Activated naive CD4-positive, alpha-beta T cell (primary cell): ENCODE measurements around the gene MYO3B.
"Not testable (repeated sequence)": the region's sequence is repeated elsewhere in the genome, so short reads cannot be mapped to it uniquely, and the experiment has no call there.

ENCODE experiments used
- DNase-seq, 4 experiments: peaks; one replicate each; lab custom pipeline; 2025; lab: John Stamatoyannopoulos, UW

The MYO3B gene

DNA sequence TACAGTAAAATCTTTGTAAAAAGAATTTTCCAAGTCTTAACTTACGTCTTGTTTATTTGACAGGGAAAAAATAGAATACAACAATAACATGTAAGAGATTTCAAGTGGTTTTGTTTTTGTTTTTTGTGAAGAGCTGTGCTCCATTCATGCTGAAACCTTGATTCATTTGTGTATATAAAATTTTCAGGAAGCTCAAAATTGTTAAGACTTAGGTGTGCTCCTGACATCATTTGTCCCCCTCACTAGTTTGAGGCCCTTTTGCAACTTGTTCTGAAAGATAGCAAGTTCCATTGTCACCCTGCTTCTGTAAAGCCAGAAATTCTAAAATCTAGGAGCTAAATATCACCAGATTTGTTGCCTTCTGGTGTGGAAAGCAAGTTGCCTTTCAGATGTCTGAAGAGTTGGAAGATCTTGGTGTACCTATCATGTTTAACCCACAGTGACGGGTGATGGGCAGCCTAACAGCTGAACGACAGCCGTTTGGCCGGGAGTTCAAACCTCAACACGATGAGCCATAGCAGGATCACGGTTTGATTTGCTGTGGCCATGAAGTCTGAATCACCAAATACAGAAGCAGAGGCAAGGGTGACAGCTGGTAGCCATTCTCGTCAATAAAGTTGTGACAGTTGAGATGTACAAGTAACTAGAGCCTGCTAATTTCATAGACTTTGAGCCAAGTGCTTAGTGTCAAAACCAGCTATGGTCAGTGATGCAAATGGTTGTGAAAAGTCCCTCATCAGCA, 331.7 kb downstream of the MYO3B start:
- no peak for DNase-seq

DNA sequence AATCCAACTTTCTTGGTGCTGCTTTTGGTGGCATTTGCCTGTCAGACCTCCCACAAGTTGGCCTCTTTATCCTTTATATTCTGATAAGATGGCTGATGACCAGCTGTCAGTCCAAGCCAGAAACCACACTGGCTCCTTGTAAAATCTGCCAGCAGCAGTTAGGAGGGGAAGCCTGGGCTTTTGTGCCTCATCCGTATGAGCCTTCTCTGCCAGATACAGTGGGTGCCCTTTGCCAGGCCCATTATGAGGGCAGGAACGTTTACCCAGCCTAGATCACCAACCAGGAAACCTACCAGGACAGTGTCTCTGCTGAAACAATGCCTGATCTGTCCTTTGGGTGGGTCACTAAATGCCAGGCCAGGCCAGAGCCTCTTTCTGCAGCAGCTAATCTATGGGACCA, 334.3 kb downstream of the MYO3B start:
- DNase-seq, result no peak

DNA sequence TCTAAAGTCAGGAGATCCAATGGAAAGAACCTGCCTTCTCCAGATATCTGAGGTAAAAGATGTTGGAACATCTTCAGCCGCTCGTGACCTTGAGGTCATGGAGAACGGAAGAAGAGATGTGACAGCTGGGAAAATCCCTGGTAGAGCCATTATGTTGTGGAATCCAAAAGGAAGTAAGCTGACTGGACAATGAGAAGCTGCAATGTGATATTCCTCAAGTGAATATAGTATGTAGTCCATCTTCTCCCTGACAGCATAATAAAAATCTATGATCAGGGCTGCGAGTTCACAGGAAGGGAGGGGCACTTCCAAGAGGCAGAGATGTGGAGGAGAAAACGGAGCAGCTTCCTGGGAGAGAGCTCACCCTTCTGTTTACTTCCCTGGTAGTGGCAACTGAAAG, 336.2 kb downstream of the MYO3B start:
- no peak for DNase-seq

DNA sequence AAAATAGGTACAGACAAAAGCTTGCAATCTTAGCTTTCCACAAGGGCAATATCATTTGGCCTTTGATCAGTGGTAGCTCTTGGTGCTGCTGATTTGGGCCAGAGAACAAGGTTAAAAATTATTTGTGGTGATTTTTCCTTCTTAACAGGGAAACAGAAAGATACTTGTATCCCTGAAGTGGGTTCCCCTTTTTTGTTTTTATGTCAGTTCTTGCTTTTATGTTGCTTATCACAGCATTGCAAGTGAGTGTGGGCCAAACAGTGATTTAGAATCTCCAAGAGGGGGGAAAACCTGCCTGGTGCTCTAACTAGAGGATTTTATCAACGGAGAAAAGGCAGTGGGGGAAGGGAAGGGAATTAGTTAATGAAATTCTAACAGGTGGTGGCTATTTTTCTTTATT, 339.6 kb downstream of the MYO3B start:
- no peak for DNase-seq

DNA sequence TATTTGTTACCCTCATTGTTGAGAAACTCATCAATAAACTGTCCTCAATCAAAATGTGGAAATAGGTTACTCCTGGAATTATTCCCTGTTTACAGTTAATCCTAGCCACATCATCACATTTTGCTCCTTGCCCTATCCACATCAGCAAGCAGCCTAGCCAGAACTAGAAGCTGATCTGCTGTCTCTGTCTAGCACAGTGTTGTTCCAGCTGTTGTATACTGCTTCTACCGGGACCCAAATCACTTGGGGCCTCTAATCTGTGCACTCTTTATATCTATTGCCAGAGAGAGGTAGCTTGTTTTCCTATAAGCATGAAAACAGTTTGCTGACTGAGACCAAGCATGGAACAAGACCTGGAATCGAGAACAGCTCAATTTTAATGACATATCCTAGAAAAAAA, 341.0 kb downstream of the MYO3B start:
- no peak for DNase-seq

DNA sequence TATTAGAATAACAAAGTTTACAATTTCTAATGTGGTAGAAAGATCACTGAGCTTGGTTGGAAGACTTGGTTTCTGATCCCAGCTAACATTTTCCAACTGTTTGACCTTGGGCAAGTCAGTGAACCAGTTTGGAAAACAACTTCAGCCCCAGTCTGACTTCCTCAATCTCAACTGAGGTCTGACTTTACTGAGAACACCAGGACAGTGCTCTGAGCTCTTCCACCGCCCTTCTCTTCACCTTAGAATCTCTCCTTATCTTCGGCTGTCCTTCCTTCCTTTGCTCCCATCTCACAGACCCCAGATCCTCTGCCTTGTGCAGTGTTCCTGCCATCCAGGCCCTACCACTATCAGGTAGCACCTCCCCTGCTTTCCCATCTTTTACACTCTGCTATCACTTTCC, 343.4 kb downstream of the MYO3B start:
- DNase-seq, result no peak

DNA sequence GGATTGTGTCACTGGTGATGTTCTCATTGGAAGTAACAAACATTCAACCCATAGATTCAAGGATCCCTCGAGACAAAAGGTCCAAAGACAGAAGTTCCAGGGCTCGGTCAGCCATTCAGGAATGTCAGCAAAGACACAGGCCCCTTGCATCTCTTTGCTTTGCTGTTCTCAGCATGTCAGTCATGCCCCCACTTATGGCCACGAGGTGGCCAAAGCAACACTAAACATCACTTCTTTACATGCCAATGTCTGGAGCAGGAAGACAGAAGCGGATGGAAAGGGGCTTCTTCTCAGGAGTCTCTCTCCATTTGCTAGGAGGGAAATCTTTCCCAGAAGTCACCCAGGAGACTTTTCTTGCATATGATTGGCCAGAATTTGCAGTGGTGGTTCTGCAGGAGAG, 345.6 kb downstream of the MYO3B start:
- no peak for DNase-seq

DNA sequence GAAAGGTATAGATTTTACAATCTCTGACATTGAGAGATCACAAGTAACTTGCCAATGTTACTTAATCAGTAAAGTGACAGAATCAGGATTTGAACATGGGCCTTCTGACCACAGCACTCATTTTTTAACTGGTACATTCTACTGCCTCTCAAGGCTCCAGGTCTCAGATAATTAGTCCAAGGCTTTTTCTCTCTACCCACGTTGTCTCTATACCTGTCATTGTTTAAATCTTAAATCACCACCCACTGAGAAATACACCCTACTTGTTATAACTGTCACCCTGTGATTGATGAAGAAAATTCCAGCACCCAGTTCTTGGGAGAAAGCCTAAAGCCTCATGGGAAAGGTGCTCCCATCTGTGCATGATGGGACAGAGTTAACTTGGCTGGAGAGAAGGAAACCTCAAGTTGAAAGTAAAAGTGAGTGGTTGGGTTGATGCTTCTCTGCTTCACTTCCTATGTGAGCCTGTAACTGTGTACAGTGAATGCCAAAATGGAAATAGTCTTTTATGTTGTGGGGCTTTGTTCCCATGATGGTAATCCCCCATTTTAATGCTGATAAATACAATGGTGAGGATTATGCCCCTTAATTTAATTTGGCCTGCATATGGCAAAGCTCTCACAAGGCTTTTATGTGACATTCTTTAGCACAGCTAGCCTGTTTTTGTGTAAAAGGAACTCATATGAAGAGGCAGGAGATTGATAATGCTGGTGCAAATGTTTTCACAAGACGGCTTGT, 347.1 kb downstream of the MYO3B start:
- DNase-seq, result no peak

DNA sequence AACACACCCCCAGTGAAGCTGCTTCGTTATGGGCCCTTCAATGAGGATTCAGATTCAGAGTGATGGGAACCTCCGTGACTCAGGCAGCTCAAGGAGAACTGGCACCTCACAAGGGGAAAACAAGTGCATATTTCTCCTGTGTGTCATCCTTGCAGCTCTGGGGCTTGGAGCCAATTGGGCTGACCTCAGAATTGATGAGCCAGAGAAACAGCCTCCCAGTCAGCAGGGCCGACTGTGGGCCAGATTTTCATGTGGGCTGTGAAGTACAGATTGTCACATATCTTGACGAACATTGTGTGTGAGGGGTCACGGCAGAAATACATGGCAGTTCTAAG, 347.6 kb downstream of the MYO3B start:
- DNase-seq, result no peak

DNA sequence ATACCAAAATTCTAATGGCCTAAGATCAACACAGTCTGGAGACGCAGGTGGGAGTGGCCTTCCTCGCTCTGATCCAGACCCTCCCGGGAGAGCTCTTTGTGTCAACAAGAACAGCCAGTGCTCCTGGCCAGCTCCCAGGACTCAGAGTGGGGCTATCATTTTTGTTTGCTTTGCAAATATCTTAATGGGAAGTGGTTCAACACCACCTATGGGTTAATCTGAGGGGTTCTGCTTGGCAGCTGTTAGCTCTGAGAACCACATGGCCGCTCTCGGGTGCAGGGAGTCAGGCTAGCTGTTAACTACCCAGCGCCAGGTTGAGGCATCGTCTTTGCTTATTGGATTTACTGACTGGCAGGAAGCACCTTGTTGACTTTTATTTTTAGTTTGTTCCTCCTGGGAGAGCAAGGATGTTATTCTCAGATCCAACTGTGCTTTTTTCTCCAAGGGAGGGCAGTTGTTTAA, 352.4 kb downstream of the MYO3B start:
- no peak for DNase-seq

DNA sequence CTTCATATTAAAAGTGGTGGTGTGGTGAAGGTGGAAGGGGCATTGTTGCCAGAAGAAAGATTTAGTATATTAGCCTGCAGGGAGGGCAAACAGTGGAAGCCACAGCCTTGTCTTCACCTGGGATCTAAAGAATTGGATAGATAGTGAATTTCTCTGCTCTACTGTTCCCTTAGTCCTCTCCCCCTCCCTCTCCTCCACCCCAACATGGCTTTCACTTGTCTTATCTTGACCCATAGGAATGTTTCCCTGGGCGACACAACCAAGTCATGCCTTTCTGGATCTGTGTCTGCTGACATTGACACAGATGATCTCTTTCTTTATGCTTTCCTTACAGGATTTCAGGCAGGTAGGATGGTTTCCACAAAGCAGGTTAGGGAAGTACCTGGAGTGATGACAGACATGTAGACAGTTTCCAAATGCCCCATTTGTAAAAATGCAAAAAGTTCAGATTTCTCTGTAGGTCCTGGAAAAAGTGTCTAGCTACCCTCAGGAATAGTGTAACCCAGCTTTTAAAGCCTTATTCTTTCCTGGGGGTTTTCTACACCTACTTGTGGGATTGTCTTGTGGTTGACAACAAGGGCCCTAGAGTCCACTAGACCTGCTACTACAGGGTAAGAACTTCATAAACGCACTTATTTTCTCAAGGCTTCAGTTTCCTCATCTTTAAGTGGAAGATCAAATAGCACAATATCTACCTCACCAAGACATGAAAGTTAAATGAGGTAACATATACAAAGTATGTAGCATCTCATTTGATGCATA, 353.0 kb downstream of the MYO3B start:
- no peak for DNase-seq

DNA sequence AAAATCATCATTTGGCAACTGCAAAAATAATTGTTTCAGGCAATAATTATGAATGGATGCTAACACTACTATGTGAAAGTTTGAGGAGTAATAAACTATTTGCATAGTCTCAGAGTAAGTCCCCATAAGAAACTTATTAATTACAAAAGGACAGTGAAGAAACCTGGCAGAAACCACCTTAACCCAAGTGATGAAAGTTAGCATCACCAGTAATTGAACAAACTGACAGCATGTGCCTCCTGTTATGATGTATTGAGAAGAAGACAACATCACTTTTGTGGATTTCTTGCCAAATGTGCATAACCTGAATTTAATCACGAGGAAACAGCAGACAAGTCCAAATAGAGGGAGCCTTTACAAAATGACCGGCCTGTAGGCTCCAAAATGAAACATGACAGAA, 353.9 kb downstream of the MYO3B start:
- no peak for DNase-seq

DNA sequence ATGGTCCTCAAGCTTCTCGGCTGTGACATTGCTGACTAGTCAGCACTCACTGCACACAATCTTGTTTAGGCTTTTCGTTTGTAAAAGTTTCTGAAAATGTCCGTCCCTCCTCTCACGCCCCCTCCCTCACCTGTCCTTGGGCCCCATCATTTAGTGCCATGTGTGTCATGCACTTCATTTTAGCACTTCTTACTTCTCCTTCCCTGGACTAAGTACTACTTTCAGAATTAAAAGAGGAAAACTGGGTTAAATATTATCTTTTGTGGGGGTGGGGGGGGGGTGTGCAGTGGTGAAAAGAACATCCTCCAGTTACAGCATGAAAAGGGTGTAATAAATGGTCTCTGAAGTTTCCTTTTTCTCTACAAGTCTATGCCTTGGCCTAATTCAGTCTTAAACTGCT, 355.2 kb downstream of the MYO3B start:
- DNase-seq, result no peak

DNA sequence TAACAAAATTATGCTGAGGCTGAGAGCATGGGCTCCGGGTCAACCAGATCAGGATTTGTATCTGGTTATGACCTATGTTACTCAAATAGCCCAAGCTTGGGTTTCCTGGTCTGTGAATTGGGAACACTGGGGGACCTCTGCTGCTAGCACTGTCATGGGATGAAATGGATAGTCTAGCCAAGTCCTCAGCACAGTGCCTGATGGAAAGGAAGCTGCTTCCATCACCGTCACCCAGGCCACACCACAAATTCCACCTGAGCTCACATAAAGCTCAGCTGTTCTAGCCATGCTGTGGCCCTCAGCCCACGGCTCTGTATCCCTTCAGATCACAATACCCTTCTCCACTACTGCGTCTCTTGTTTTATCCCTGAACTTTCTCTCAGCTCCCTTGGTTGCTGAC, 357.6 kb downstream of the MYO3B start:
- no peak for DNase-seq

DNA sequence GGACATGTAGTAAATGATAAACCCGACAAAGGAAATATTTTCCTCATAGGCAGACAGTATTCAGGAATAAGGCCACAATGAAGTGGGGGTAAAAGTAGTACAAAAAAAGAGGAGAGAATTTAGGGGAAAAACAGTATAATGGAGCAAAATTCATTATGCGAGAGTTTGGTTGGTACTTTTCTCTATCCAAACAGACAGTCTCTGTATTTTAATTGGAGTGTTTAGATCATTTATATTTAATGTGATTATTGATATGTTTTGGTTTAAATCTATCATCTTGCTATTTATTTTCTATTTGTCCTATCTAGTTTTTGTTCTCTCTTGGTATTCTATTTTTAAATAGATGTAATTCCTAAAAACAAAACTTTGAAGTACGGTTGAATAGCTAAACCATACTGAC, 366.9 kb downstream of the MYO3B start:
- no peak for DNase-seq

DNA sequence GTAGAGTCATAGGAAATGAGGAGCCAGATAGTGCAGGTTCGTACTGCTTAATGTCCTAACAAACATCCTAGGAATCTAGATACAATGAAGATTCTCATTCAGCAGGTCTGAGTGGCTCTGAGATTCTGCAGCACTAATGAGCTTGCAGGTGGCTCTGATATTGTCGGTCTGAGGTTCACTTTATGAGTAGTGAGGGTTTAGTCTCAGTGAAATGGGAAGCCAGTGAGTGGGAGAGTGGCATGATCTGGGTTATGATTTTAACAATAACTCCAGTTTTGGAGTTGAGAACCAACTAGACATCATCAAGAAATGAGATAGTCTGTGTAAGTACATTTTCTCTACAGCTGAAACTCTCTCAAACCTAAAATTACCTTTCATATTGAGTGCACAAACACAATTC, 370.4 kb downstream of the MYO3B start:
- DNase-seq, result no peak

DNA sequence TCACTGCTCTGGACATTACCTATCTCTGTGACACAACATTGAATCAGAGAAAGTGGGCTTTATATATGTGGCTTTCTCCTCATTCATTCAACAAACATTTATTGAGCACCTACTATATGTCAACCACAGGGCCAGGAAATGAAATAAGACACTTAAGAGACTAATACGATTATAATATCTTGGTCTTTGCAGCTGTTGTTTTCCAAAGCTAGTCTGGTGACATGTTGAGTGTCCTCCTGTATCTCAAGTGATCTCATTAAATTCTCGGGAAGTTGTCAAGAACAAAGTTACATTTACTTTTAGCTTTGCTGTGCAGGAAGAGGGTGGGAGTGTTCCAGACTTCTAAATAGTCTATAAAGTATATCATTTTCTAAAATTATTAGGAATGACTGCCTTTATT, 372.6 kb downstream of the MYO3B start:
- DNase-seq, result no peak

DNA sequence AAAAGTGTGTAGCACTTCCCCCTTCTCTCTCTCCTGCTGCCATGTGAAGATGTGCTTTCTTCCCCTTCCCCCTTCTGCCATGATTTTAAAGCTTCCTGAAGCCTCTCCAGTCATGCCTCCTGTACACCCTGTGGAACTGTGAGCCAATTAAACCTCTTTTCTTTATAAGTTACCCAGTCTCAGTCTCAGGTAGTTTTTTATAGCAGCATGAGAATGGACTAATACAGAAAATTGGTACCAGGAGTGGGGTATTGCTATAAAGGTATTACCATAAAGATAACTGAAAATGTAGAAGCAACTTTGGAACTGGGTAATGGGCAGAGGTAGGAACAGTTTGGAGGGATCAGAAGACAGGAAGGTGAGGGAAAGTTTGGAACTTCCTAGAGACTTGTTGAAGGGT, 374.0 kb downstream of the MYO3B start:
- DNase-seq, result not testable (repeated sequence)

DNA sequence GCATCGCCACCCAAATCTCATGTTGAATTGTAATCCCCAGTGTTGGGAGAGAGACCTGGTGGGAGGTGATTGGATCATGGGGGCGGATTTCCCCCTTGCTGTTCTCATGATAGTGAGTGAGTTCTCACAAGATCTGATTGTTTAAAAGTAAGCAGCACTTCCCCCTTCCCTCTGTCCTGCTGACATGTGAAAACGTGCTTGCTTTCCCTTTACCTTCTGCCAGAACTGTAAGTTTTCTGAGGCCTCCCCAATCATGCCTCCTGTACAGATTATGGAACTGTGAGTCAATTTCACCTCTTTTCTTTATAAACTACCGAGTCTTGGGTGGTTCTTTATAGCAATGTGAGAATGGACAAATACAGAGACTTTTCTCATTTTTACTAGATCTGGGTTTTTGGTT, 375.8 kb downstream of the MYO3B start:
- DNase-seq, result no peak

DNA sequence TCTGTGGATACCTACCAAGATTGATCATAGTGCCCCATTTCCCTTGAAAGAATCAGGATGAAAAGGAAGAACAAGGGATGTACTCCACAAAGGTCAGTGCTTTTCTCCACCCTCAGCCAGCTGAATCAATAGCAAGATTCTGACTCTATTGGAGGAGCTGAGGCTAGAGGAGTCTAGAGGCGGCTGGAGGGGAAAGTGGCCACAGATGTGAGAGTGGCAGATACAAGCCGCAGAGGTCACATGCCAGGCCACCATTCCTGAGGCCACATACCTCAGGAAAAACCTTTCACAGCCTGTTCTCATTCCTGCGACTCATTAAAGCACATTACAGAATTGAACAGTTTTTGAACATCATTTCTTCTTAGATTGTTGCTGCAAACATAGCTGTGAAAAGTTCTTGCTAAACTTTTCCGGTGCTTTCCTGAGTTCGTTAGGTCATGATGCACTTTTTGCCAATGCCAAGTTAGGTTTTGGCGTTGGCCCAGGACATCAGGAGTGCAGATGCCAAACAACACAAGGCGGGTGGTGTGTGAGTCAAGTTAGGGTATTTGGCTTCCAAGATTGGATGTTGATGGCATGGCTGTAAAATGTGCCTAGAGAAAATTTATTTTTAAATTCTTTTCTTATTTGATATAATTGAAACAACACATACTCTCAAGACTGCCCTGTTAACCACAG, 376.5 kb downstream of the MYO3B start:
- DNase-seq, result no peak

DNA sequence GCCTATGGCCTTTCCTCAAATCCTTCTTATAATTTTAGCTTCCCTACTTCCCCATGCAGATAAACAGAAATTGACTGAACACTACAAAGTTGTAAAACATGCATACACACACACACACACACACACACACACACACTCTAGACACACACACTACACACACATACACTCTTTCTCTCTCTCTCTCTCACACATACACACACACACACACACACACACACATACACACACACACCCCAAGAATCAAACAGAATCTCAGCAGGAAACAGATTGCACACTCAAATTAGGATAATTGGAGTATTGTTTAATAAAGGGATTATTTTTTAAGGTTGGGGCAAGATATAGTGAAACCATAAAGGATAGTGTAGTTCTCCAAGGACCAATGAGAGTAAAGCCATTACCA, 385.0 kb downstream of the MYO3B start:
- no peak for DNase-seq

DNA sequence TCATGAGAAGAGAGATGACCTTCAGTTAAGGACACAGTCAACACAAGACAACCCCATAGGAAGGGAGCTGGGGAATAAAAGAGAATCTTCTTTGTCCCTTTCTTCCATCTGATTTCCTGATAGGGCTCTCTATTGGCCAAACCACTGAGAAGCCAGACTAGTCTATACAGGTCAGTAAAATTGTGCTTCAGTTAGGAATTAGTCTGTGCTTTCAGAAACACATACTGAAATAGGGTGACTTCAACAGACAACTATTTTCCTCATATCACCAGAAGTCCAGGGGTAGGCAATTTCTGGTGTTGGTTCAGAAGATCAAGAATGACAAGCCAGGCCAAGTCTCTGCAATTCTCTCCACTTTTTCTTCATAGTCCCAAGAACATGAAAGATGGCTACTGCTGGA, 385.5 kb downstream of the MYO3B start:
- DNase-seq, result no peak

DNA sequence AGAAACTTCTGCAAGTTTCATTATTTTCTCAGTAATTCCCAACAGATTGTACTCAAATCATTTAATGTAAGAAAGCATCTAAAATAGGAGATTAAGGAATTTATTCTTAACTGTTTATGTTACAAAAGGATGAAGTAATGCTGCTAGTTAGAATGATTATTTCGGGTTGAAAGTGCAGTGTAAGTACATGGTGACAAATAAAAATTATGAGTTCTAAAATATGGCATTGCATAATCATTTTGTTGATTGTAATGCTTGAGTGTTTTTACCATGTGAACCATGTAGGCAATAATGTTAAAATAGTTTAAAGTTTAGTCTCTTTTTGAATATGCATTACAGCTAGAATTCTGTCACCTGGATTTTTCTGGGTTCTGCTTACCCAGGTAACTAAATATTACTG, 388.2 kb downstream of the MYO3B start:
- DNase-seq, result no peak
